Measurements from ENCODE around the gene MTMR12. TPM values are rescaled to one million over a fixed set of nuclear protein-coding genes. Genes with fewer than 3 reads are reported as not detected.

The MTMR12 gene
- total RNA-seq, 2 experiments from 2014 or later, result 14.1 to 16.0 TPM

- Mint-ChIP-seq H3K36me3 (ENCODE audit: low read depth) (no peaks in the 10 kb centered on the region), H3K27ac (peak overlapping the region; percentile 11), H3K4me1 (ENCODE audit: low read depth) (peaks cover 32% of the 10 kb centered on the region), H3K9me3 (no peaks in the 10 kb centered on the region), H3K27me3 (ENCODE audit: low read depth) (no peaks in the 10 kb centered on the region), H3K4me3 (peak overlapping the region; percentile 84)
- intact Hi-C loops (cut with micrococcal nuclease), result loop anchor here (1.0 to 5.0 kb wide), 3 partner anchors 7 to 1129 kb away; partner anchors contain the start of gene TARS1
- CTCF ChIA-PET, result interaction anchor here (0.8 kb wide), 1 partner anchor 19 kb away, joined by 3 read pairs; no protein-coding TSS in a partner anchor
- DNase-seq, result no peak
Observed at GRCh38 chr5:32311404-32312196, 1.1 kb downstream of the MTMR12 start.

GRCh38 chr5:32309761-32310160 is 3.0 kb downstream of the MTMR12 start:
- intact Hi-C loops (cut with micrococcal nuclease), result loop anchor here (5.0 kb wide), 1 partner anchor 77 kb away; no protein-coding TSS in a partner anchor
- H3K27me3 Mint-ChIP-seq (ENCODE audit: low read depth), result no peaks in the 10 kb centered on the region
- H3K4me3 Mint-ChIP-seq, result no peak overlapping the region
- peaks cover 43% of the 10 kb centered on the region for H3K4me1 Mint-ChIP-seq (ENCODE audit: low read depth)
- no peak overlapping the region for H3K27ac Mint-ChIP-seq
- no peak for DNase-seq
- CTCF ChIA-PET, result interaction anchor here (1.4 kb wide), 1 partner anchor 77 kb away, joined by 3 read pairs; no protein-coding TSS in a partner anchor
- H3K36me3 Mint-ChIP-seq (ENCODE audit: low read depth), result no peaks in the 10 kb centered on the region
- no peaks in the 10 kb centered on the region for H3K9me3 Mint-ChIP-seq

- CTCF ChIA-PET, result no interaction called here
- Mint-ChIP-seq H3K27ac (no peak overlapping the region), H3K27me3 (ENCODE audit: low read depth) (no peaks in the 10 kb centered on the region), H3K36me3 (ENCODE audit: low read depth) (no peaks in the 10 kb centered on the region), H3K4me1 (ENCODE audit: low read depth) (peaks cover 48% of the 10 kb centered on the region), H3K9me3 (no peaks in the 10 kb centered on the region), H3K4me3 (no peak overlapping the region)
- intact Hi-C loops (cut with micrococcal nuclease), result no loop called here
- no peak for DNase-seq
Observed at GRCh38 chr5:32308946-32309345, 3.8 kb downstream of the MTMR12 start.

GRCh38 chr5:32307769-32308194 is 5.0 kb downstream of the MTMR12 start:
- no peak overlapping the region for H3K27ac Mint-ChIP-seq
- intact Hi-C loops (cut with micrococcal nuclease), result no loop called here
- CTCF ChIA-PET, result no interaction called here

GRCh38 chr5:32304622-32305021 is 8.1 kb downstream of the MTMR12 start:
- H3K4me1 Mint-ChIP-seq (ENCODE audit: low read depth), result peaks cover 54% of the 10 kb centered on the region

More at GRCh38 chr5:32307769-32308194, 5.0 kb downstream of the MTMR12 start:
- no peak for DNase-seq
- peaks cover 59% of the 10 kb centered on the region for H3K4me1 Mint-ChIP-seq (ENCODE audit: low read depth)
- no peaks in the 10 kb centered on the region for H3K36me3 Mint-ChIP-seq (ENCODE audit: low read depth)
- H3K27me3 Mint-ChIP-seq (ENCODE audit: low read depth), result no peaks in the 10 kb centered on the region
- no peaks in the 10 kb centered on the region for H3K9me3 Mint-ChIP-seq
- no peak overlapping the region for H3K4me3 Mint-ChIP-seq

GRCh38 chr5:32303755-32304120 is 9.0 kb downstream of the MTMR12 start:
- Mint-ChIP-seq H3K9me3 (no peaks in the 10 kb centered on the region), H3K27me3 (ENCODE audit: low read depth) (no peaks in the 10 kb centered on the region), H3K36me3 (ENCODE audit: low read depth) (peaks cover 3% of the 10 kb centered on the region), H3K4me3 (no peak overlapping the region), H3K4me1 (ENCODE audit: low read depth) (peaks cover 48% of the 10 kb centered on the region), H3K27ac (no peak overlapping the region)
- intact Hi-C loops (cut with micrococcal nuclease), result loop anchor here (1.0 kb wide), 1 partner anchor 9 kb away; the partner anchor contains the start of gene MTMR12
- no peak for DNase-seq
- CTCF ChIA-PET, result interaction anchor here (1.4 kb wide), 1 partner anchor 26 kb away, joined by 4 read pairs; no protein-coding TSS in a partner anchor

More at GRCh38 chr5:32304622-32305021, 8.1 kb downstream of the MTMR12 start:
- peak; percentile 23 for DNase-seq
- H3K27me3 Mint-ChIP-seq (ENCODE audit: low read depth), result no peaks in the 10 kb centered on the region
- no peaks in the 10 kb centered on the region for H3K36me3 Mint-ChIP-seq (ENCODE audit: low read depth)
- intact Hi-C loops (cut with micrococcal nuclease), result loop anchor here (1.0 kb wide), 1 partner anchor 8 kb away; the partner anchor contains the start of gene MTMR12
- CTCF ChIA-PET, result interaction anchor here (1.4 kb wide), 1 partner anchor 25 kb away, joined by 4 read pairs; no protein-coding TSS in a partner anchor
- no peaks in the 10 kb centered on the region for H3K9me3 Mint-ChIP-seq
- no peak overlapping the region for H3K27ac Mint-ChIP-seq
- H3K4me3 Mint-ChIP-seq, result no peak overlapping the region

- intact Hi-C loops (cut with micrococcal nuclease), result no loop called here
- Mint-ChIP-seq H3K4me3 (no peak overlapping the region), H3K36me3 (ENCODE audit: low read depth) (peaks cover 3% of the 10 kb centered on the region), H3K9me3 (no peaks in the 10 kb centered on the region), H3K27me3 (ENCODE audit: low read depth) (no peaks in the 10 kb centered on the region), H3K4me1 (ENCODE audit: low read depth) (peaks cover 49% of the 10 kb centered on the region), H3K27ac (no peak overlapping the region)
- no peak for DNase-seq
- CTCF ChIA-PET, result interaction anchor here (1.4 kb wide), 1 partner anchor 26 kb away, joined by 4 read pairs; no protein-coding TSS in a partner anchor
Observed at GRCh38 chr5:32302835-32303754, 9.6 kb downstream of the MTMR12 start.

- Mint-ChIP-seq H3K9me3 (no peaks in the 10 kb centered on the region), H3K27ac (no peak overlapping the region), H3K4me3 (no peak overlapping the region), H3K36me3 (ENCODE audit: low read depth) (peaks cover 6% of the 10 kb centered on the region), H3K27me3 (ENCODE audit: low read depth) (no peaks in the 10 kb centered on the region), H3K4me1 (ENCODE audit: low read depth) (peaks cover 55% of the 10 kb centered on the region)
- DNase-seq, result no peak
- intact Hi-C loops (cut with micrococcal nuclease), result no loop called here
- CTCF ChIA-PET, result no interaction called here
Observed at GRCh38 chr5:32301891-32302290, 10.8 kb downstream of the MTMR12 start.

- no peak overlapping the region for H3K4me3 Mint-ChIP-seq
- no peak for DNase-seq
- peaks cover 14% of the 10 kb centered on the region for H3K36me3 Mint-ChIP-seq (ENCODE audit: low read depth)
- CTCF ChIA-PET, result interaction anchor here (1.0 to 1.6 kb wide), 3 partner anchors 29 to 68 kb away, joined by 3 to 5 read pairs (median 3); no protein-coding TSS in a partner anchor
- H3K4me1 Mint-ChIP-seq (ENCODE audit: low read depth), result peaks cover 40% of the 10 kb centered on the region
- no peaks in the 10 kb centered on the region for H3K9me3 Mint-ChIP-seq
- intact Hi-C loops (cut with micrococcal nuclease), result no loop called here
- no peak overlapping the region for H3K27ac Mint-ChIP-seq
- no peaks in the 10 kb centered on the region for H3K27me3 Mint-ChIP-seq (ENCODE audit: low read depth)
Observed at GRCh38 chr5:32299059-32299677, 13.6 kb downstream of the MTMR12 start.

- Mint-ChIP-seq H3K4me1 (ENCODE audit: low read depth) (peaks cover 30% of the 10 kb centered on the region), H3K27ac (no peak overlapping the region), H3K9me3 (no peaks in the 10 kb centered on the region), H3K36me3 (ENCODE audit: low read depth) (peaks cover 23% of the 10 kb centered on the region), H3K27me3 (ENCODE audit: low read depth) (no peaks in the 10 kb centered on the region), H3K4me3 (no peak overlapping the region)
- intact Hi-C loops (cut with micrococcal nuclease), result no loop called here
- no peak for DNase-seq
- CTCF ChIA-PET, result interaction anchor here (0.6 to 1.8 kb wide), 4 partner anchors 23 to 127 kb away, joined by 3 to 9 read pairs (median 3); no protein-coding TSS in a partner anchor
Observed at GRCh38 chr5:32298059-32298415, 14.7 kb downstream of the MTMR12 start.

- intact Hi-C loops (cut with micrococcal nuclease), result loop anchor here (1.0 kb wide), 2 partner anchors 16 to 17 kb away; no protein-coding TSS in a partner anchor
Observed at GRCh38 chr5:32297181-32298058, 15.3 kb downstream of the MTMR12 start.

More at GRCh38 chr5:32297181-32298058, 15.3 kb downstream of the MTMR12 start:
- peaks cover 26% of the 10 kb centered on the region for H3K36me3 Mint-ChIP-seq (ENCODE audit: low read depth)
- H3K27ac Mint-ChIP-seq, result peak overlapping the region; percentile 27
- DNase-seq, result no peak
- H3K4me3 Mint-ChIP-seq, result no peak overlapping the region
- CTCF ChIA-PET, result interaction anchor here (0.6 to 1.8 kb wide), 3 partner anchors 22 to 126 kb away, joined by 3 to 9 read pairs (median 3); no protein-coding TSS in a partner anchor
- H3K9me3 Mint-ChIP-seq, result no peaks in the 10 kb centered on the region
- H3K27me3 Mint-ChIP-seq (ENCODE audit: low read depth), result no peaks in the 10 kb centered on the region
- H3K4me1 Mint-ChIP-seq (ENCODE audit: low read depth), result peaks cover 28% of the 10 kb centered on the region
